B cell (primary cell): ENCODE measurements around the gene MICU1. TPM values are rescaled to one million over a fixed set of nuclear protein-coding genes. Genes with fewer than 3 reads are reported as not detected.

ENCODE experiments used
- ATAC-seq: fragments of 200-7000 bp; cut with Tn5 transposase; one replicate; pipeline ENCODE4 v1.10.0; 2021; ENCODE audit warnings: low read depth, mild to moderate bottlenecking, moderate number of reproducible peaks, moderate library complexity
- CTCF ChIA-PET: fragments of 350-600 bp; sonication (Branson Sonifier 250); formaldehyde crosslinking; loops from one replicate; lab custom pipeline; 2021; ENCODE audit warnings: antibody characterized with exemption, inconsistent platforms; lab: Charles Lee
- POLR2A ChIA-PET: fragments of 350-600 bp; sonication (Branson Sonifier 250); formaldehyde crosslinking; loops from one replicate; lab custom pipeline; 2021; ENCODE audit warnings: antibody characterized with exemption; lab: Charles Lee
- DNase-seq: peaks from one replicate; pipeline ENCODE4 v3.0.0; 2013
- H2AFZ ChIP-seq: 2 replicates; pipeline ENCODE4 v1.6.1; 2012; ENCODE audit warnings: mild to moderate bottlenecking, low read depth, low read length; ENCODE audit not compliant: insufficient read depth, poor library complexity, severe bottlenecking
- H3K27ac ChIP-seq, 2 donors: 1 replicate in 1 of 2; 2 replicates in 1 of 2; pipeline ENCODE4 v1.5.1; 2012 to 2013; ENCODE audit warnings: low read length in 2 of 2, mild to moderate bottlenecking in 2 of 2, moderate library complexity in 1 of 2
- H3K27me3 ChIP-seq, 4 experiments: fragments of 200-600 bp in 1 of 4; sonication (generic) in 1 of 4; replicated peaks in 1 of 4; 1 replicate in 2 of 4; 2 replicates in 2 of 4; pipeline versions ENCODE4 v1.6.1 to v1.7.0; 2013 to 2016; ENCODE audit warnings: low read length in 3 of 4, mild to moderate bottlenecking in 2 of 4, mixed read lengths in 1 of 4, moderate library complexity in 1 of 4; ENCODE audit not compliant: insufficient read depth in 4 of 4, control insufficient read depth in 3 of 4; ENCODE audit errors: control extremely low read depth in 1 of 4
- H3K36me3 ChIP-seq, 2 experiments: replicated peaks in 1 of 2; 1 replicate in 1 of 2; 2 replicates in 1 of 2; pipeline versions ENCODE4 v1.6.1 to v1.7.1; 2013; ENCODE audit warnings: low read length in 1 of 2; ENCODE audit not compliant: insufficient read depth in 2 of 2, control insufficient read depth in 1 of 2; ENCODE audit errors: control extremely low read depth in 1 of 2, extremely low read depth in 1 of 2
- H3K4me1 ChIP-seq, 2 donors: fragments of 200-600 bp in 1 of 2; sonication (generic) in 1 of 2; 1 replicate in 1 of 2; 2 replicates in 1 of 2; pipeline versions ENCODE4 v1.5.1 to v1.6.1; 2013 to 2017; ENCODE audit warnings: low read length in 2 of 2; ENCODE audit not compliant: control insufficient read depth in 2 of 2, insufficient read depth in 2 of 2
- H3K4me2 ChIP-seq: replicated peaks from 2 replicates; pipeline ENCODE3; 2012; ENCODE audit warnings: mild to moderate bottlenecking, low read depth, low read length; ENCODE audit not compliant: poor library complexity, severe bottlenecking
- H3K4me3 ChIP-seq, 5 experiments: fragments of 200-600 bp in 1 of 5; sonication (generic) in 1 of 5; 1 replicate in 3 of 5; 2 replicates in 2 of 5; pipeline versions ENCODE4 v1.5.1 to v1.7.0; 2011 to 2016; ENCODE audit warnings: low read length in 4 of 5, mild to moderate bottlenecking in 4 of 5, low read depth in 2 of 5, control low read depth in 1 of 5, moderate library complexity in 1 of 5; ENCODE audit not compliant: insufficient read depth in 1 of 5; ENCODE audit errors: control extremely low read depth in 1 of 5, extremely low read depth in 1 of 5
- H3K79me2 ChIP-seq: fragments of 200-600 bp; sonication (generic); one replicate; pipeline ENCODE4 v1.6.0; 2016; ENCODE audit warnings: low read length; ENCODE audit not compliant: control insufficient read depth, insufficient read depth
- H3K9ac ChIP-seq: fragments of 200-600 bp; sonication (generic); 2 replicates; pipeline ENCODE4 v1.6.1; 2017; ENCODE audit warnings: mild to moderate bottlenecking, low read length, moderate library complexity
- H3K9me3 ChIP-seq, 3 donors: one replicate each; pipeline versions ENCODE4 v1.6.1 to v1.7.1; 2013; ENCODE audit warnings: low read length in 2 of 3; ENCODE audit not compliant: control insufficient read depth in 2 of 3, insufficient read depth in 1 of 3; ENCODE audit errors: control extremely low read depth in 1 of 3
- H4K20me1 ChIP-seq: 2 replicates; pipeline ENCODE4 v1.6.0; 2012; ENCODE audit warnings: mild to moderate bottlenecking, low read length; ENCODE audit not compliant: insufficient read depth, control insufficient read depth, poor library complexity, severe bottlenecking
- H3K27ac Mint-ChIP-seq: one replicate; pipeline ENCODE4 v1.8.0; 2021; ENCODE audit warnings: mixed read lengths
- H3K27me3 Mint-ChIP-seq: one replicate; pipeline ENCODE4 v1.8.0; 2021; ENCODE audit warnings: mixed read lengths
- H3K4me1 Mint-ChIP-seq: one replicate; pipeline ENCODE4 v1.8.0; 2021; ENCODE audit warnings: mixed read lengths
- H3K4me3 Mint-ChIP-seq: one replicate; pipeline ENCODE4 v1.8.0; 2021; ENCODE audit warnings: mixed read lengths
- H3K9me3 Mint-ChIP-seq: one replicate; pipeline ENCODE4 v1.8.0; 2022; ENCODE audit warnings: mixed read lengths; ENCODE audit not compliant: insufficient read depth
- EZH2 ChIP-seq: IDR thresholded peaks from 2 replicates; pipeline ENCODE4 v1.6.1; 2012; ENCODE audit warnings: borderline replicate concordance, low read depth, mild to moderate bottlenecking, moderate library complexity, low read length; ENCODE audit not compliant: insufficient read depth, poor library complexity, severe bottlenecking
- WGBS: methylation state at CpG from one replicate; pipeline ENCODE4 v1.1.5; 2013; ENCODE audit warnings: missing lambda C conversion rate; ENCODE audit not compliant: insufficient coverage; 5-methylcytosine and 5-hydroxymethylcytosine counted together
- intact Hi-C: fragments of 100-400 bp; cut with micrococcal nuclease; formaldehyde crosslinking; loops from one replicate; pipeline ENCODE4 v1.10.0; 2022
- polyA plus RNA-seq: library from polyadenylated mRNA; depleted of rRNA; stranded (reverse); fragments of >200 nt; gene quantifications from 2 replicates; pipeline ENCODE4 v1.2.3, GENCODE V29; 2012
- total RNA-seq, 2 donors: library from RNA; stranded (reverse); fragments of 120-200 nt in 1 of 2; gene quantifications; 1 replicate in 1 of 2; 2 replicates in 1 of 2; pipeline versions ENCODE4 v1.2.3 to v1.2.4, GENCODE V29; 2013 to 2022
- TF ChIP-seq, protein P1 (sequence below): fragments of 200-600 bp; IDR thresholded peaks from one replicate; pipeline ENCODE4 v1.8.0; 2022; ENCODE audit warnings: antibody characterized with exemption, mild to moderate bottlenecking

The MICU1 gene
- total and polyA plus RNA-seq, 2 donors (not counting 1 experiment from before 2014, with no cell fraction given), result 12.0 to 34.7 TPM

DNA sequence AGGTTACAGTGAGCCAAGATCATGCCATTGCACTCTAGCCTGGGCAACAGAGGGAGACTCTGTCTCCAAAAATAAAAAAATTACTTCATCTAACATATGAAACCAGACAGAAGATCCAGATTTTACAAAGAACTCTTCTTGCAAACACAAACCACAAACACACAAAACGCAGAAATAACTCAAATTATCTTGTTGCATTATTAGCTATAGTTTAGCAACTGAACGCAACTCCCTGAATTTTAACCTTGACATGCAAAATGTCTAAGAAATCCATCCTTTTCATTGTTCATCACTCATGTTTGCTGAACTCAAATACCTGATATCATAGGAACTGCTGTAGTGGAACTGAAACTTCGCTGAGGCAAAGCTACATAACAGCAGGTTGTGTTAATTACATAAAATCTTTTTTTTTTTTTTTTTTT lies 64.1 kb downstream of the MICU1 start:
- H3K36me3 ChIP-seq, result peaks cover 0 to 16% of the 10 kb centered on the region in 2 experiments
- H3K27ac ChIP-seq, result peak overlapping the region; percentile 77 to 79
- Mint-ChIP-seq H3K4me1 (peaks cover 34% of the 10 kb centered on the region), H3K27me3 (no peaks in the 10 kb centered on the region), H3K9me3 (no peaks in the 10 kb centered on the region), H3K4me3 (peak overlapping the region; percentile 46), H3K27ac (peak overlapping the region; percentile 87)
- H3K4me1 ChIP-seq, result peaks cover 24 to 25% of the 10 kb centered on the region in 2 donors
- no peaks in the 10 kb centered on the region for H3K9me3 ChIP-seq
- ChIA-PET CTCF (interaction anchor here (0.6 to 1.0 kb wide), 4 partner anchors 12 to 533 kb away, joined by 3 to 8 read pairs (median 4); no protein-coding TSS in a partner anchor), POLR2A (interaction anchor here (0.6 kb wide), 1 partner anchor 65 kb away, joined by 4 read pairs; no protein-coding TSS in a partner anchor)
- ATAC-seq (peak; percentile 59), DNase-seq (peak; percentile 67)
- H3K4me3 ChIP-seq, result no peak overlapping the region
- TF ChIP-seq, protein P1, sequence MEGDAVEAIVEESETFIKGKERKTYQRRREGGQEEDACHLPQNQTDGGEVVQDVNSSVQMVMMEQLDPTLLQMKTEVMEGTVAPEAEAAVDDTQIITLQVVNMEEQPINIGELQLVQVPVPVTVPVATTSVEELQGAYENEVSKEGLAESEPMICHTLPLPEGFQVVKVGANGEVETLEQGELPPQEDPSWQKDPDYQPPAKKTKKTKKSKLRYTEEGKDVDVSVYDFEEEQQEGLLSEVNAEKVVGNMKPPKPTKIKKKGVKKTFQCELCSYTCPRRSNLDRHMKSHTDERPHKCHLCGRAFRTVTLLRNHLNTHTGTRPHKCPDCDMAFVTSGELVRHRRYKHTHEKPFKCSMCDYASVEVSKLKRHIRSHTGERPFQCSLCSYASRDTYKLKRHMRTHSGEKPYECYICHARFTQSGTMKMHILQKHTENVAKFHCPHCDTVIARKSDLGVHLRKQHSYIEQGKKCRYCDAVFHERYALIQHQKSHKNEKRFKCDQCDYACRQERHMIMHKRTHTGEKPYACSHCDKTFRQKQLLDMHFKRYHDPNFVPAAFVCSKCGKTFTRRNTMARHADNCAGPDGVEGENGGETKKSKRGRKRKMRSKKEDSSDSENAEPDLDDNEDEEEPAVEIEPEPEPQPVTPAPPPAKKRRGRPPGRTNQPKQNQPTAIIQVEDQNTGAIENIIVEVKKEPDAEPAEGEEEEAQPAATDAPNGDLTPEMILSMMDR, result no peak
- no peak for TF ChIP-seq EZH2
- H4K20me1 ChIP-seq, result no peaks in the 10 kb centered on the region
- no peaks in the 10 kb centered on the region for H3K79me2 ChIP-seq
- no peak overlapping the region for H3K9ac ChIP-seq
- no peak overlapping the region for H2AFZ ChIP-seq
- peak overlapping the region; percentile 51 for H3K4me2 ChIP-seq
- H3K27me3 ChIP-seq, result no peaks in the 10 kb centered on the region
- WGBS, result no CpG with 5 or more reads among the region's 3 CpGs
- intact Hi-C loops, result no loop called here

DNA sequence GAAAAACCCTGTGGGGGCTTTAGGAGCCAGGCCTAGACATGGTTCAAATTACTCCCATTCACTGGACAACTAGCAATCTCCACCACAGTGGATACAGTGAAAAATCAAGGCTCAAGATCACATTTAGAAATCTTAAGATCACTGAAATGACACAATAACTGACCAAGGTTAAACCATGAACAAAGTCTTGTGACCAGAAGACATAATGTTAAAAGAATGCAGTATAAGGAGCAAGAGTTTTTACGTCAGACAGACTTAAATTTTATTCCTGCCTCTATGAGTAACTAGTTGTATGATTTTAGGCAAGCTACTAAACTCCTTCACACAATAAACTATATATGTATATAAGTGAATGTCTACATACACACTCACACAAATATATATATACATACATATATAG lies 68.5 kb downstream of the MICU1 start:
- WGBS, result no CpG with 5 or more reads among the region's 1 CpG
- no peak overlapping the region for H3K4me3 Mint-ChIP-seq
- no peaks in the 10 kb centered on the region for H3K9me3 Mint-ChIP-seq
- H3K27ac Mint-ChIP-seq, result no peak overlapping the region
- Histone ChIP-seq H3K27ac (no peak overlapping the region), H3K4me2 (no peak overlapping the region), H4K20me1 (no peaks in the 10 kb centered on the region), H3K27me3 (no peaks in the 10 kb centered on the region), H3K4me3 (no peak overlapping the region), H3K36me3 (peaks cover 2 to 10% of the 10 kb centered on the region in 2 experiments), H3K4me1 (peaks cover 10 to 13% of the 10 kb centered on the region in 2 donors), H3K79me2 (no peaks in the 10 kb centered on the region), H3K9me3 (no peaks in the 10 kb centered on the region), H3K9ac (no peak overlapping the region), H2AFZ (no peak overlapping the region)
- TF ChIP-seq, protein P1, result no peak
- TF ChIP-seq EZH2, result no peak
- ChIA-PET POLR2A (no interaction called here), CTCF (no interaction called here)
- intact Hi-C loops, result no loop called here
- H3K27me3 Mint-ChIP-seq, result no peaks in the 10 kb centered on the region
- peaks cover 16% of the 10 kb centered on the region for H3K4me1 Mint-ChIP-seq
- DNase-seq, result no peak
- ATAC-seq, result no peak
